Stomach (tissue), 9 donors: ENCODE data around the gene DYRK1A. TPM values are rescaled to one million over a fixed set of nuclear protein-coding genes. Genes with fewer than 3 reads are reported as not detected.

ENCODE experiments used
- DNase-seq, 2 donors: peaks; one replicate each; pipeline versions ENCODE4 v3.0.0 to v3.0.0-alpha.2; 2013 to 2019
- H3K27ac ChIP-seq, 5 donors: fragments of 200-600 bp in 4 of 5; sonication (generic) in 4 of 5; one replicate each; pipeline ENCODE4 v1.5.1; 2013 to 2019; ENCODE audit warnings: mild to moderate bottlenecking in 1 of 5, moderate library complexity in 1 of 5
- H3K27me3 ChIP-seq, 3 donors: fragments of 200-600 bp; sonication (generic); one replicate each; pipeline ENCODE4 v1.5.1; 2017 to 2019; ENCODE audit warnings: mixed run types in 1 of 3
- H3K36me3 ChIP-seq, 4 donors: fragments of 200-600 bp; sonication (generic); 1 replicate in 3 of 4; 2 replicates in 1 of 4; pipeline ENCODE4 v1.5.1; 2016 to 2019
- H3K4me1 ChIP-seq, 4 donors: fragments of 200-600 bp; sonication (generic); one replicate each; pipeline ENCODE4 v1.5.1; 2016 to 2019
- H3K4me3 ChIP-seq, 4 donors: fragments of 200-600 bp; sonication (generic) in 3 of 4; one replicate each; pipeline ENCODE4 v1.5.1; 2016 to 2019; ENCODE audit warnings: mild to moderate bottlenecking in 1 of 4
- H3K9me3 ChIP-seq, 4 donors: fragments of 200-600 bp; sonication (generic); one replicate each; pipeline ENCODE4 v1.5.1; 2016 to 2019
- CTCF ChIP-seq, 7 experiments: fragments of 450-650 bp in 4 of 7; fragments of 200-600 bp in 3 of 7; sonication (generic) in 3 of 7; IDR thresholded peaks; one replicate each; pipeline ENCODE4 v1.5.1; 2016 to 2019; ENCODE audit warnings: antibody characterized with exemption in 7 of 7, control low read depth in 2 of 7, mild to moderate bottlenecking in 1 of 7
- EP300 ChIP-seq: sonication (generic); formaldehyde crosslinking; IDR thresholded peaks from one replicate; pipeline ENCODE4 v1.6.1; 2017; ENCODE audit warnings: antibody characterized with exemption
- POLR2A ChIP-seq, 4 donors: fragments of 450-650 bp; IDR thresholded peaks; one replicate each; pipeline ENCODE4 v1.6.1; 2016; ENCODE audit warnings: antibody characterized with exemption in 4 of 4, control low read depth in 2 of 4, mild to moderate bottlenecking in 1 of 4, moderate library complexity in 1 of 4
- POLR2AphosphoS5 ChIP-seq, 3 donors: sonication (generic); formaldehyde crosslinking; IDR thresholded peaks; one replicate each; pipeline ENCODE4 v1.6.1; 2016; ENCODE audit warnings: antibody characterized with exemption in 3 of 3
- WGBS, 5 donors: extraction: QIAGEN DNeasy Blood & Tissue Kit in 3 of 5; methylation state at CpG; one replicate each; pipeline versions ENCODE4 v1.1.5 to v1.1.7; 2013 to 2018; 5-methylcytosine and 5-hydroxymethylcytosine counted together
- intact Hi-C: fragments of 100-400 bp; cut with DNase I; formaldehyde crosslinking; loops from one replicate; pipeline ENCODE4 v1.15.1; 2023; ENCODE audit warnings: low total_unique reads
- polyA plus RNA-seq, 3 donors: library from polyadenylated mRNA; stranded (reverse); fragments of 200-250 nt; gene quantifications; one replicate each; pipeline ENCODE4 v1.2.3, GENCODE V29; 2013
- total RNA-seq, 5 donors: library from RNA; depleted of rRNA; stranded (reverse); fragments of >200 nt; gene quantifications; one replicate each; pipeline versions ENCODE4 v1.1.0 to v1.2.3, GENCODE V29; 2014 to 2016
- donor health status: healthy with polysubstance abuse.
- donor health status: Bipolar disorder and iron deficiency.
- donor health status: healthy.

Gene DYRK1A
- total and polyA plus RNA-seq, 8 donors: 10.1 to 124 (median 67.0) TPM

GRCh38 chr21:37380349-37381323 lies 14.1 kb downstream of the DYRK1A start:
- Histone ChIP-seq H3K27ac (peak overlapping the region in 2 of 5 donors; percentile 14 to 30), H3K36me3 (no peaks in the 10 kb centered on the region), H3K4me3 (no peak overlapping the region), H3K27me3 (no peaks in the 10 kb centered on the region), H3K9me3 (no peaks in the 10 kb centered on the region), H3K4me1 (peaks cover 64 to 99% (median 82%) of the 10 kb centered on the region in 4 donors)
- WGBS, 5 donors: 35 to 43% (median 41%) methylated on average over 8 of the region's 8 CpGs
- TF ChIP-seq EP300: no peak
- no peak for TF ChIP-seq POLR2AphosphoS5 (IDR thresholded peaks at IDR 0.05)
- no peak for TF ChIP-seq POLR2A (IDR thresholded peaks at IDR 0.05)
- no peak for TF ChIP-seq CTCF (IDR thresholded peaks at IDR 0.05)
- intact Hi-C loops: no loop called here
- peak; percentile 34 to 58 for DNase-seq

DNA sequence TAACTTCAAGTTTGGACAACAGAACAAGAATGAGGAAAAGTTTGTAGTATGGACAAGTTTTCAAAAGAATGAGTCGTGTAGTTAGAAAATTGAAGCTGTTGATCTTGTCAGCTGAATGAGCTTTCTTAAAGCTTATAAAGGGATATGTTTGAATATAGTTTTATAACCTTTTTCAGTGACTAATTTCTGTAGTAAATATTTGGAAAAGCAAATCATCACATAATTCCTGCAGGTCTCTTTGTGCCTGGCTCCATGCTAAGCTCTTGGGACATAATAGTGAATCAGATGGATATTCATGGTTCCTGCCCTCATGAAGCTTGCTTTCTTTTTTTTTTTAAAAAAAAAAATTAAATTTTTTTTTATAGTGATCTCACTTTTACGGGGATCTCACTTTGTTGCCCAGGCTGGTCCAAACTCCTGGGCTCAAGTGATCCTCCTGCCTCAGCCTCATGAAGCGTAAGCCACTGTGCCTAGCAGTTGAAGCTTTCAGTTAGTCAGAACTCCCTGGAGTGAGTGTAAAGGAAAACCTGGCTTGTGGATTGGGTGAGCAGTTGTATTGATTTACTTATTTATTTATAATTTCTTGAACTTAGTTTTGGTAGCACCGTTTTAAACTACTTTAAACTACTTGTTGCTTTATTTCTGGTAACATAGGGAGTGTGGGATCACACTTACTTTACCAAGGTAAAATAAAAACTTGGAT lies 15.5 kb downstream of the DYRK1A start:
- intact Hi-C loops: no loop called here
- WGBS, 5 donors: 82 to 88% (median 84%) methylated on average over 4 of the region's 4 CpGs

GRCh38 chr21:37383086-37383485 lies 16.5 kb downstream of the DYRK1A start:
- H3K27ac ChIP-seq: no peak overlapping the region
- H3K36me3 ChIP-seq: no peaks in the 10 kb centered on the region
- intact Hi-C loops: no loop called here
- no peak overlapping the region for H3K4me3 ChIP-seq
- no peak for DNase-seq
- peaks cover 62 to 99% (median 82%) of the 10 kb centered on the region in 4 donors for H3K4me1 ChIP-seq
- WGBS, 5 donors: 88 to 100% (median 97%) methylated on average over 1 of the region's 1 CpG
- TF ChIP-seq EP300 (no peak), POLR2A (IDR thresholded peaks at IDR 0.05) (no peak), CTCF (IDR thresholded peaks at IDR 0.05) (no peak), POLR2AphosphoS5 (IDR thresholded peaks at IDR 0.05) (no peak)
- no peaks in the 10 kb centered on the region for H3K27me3 ChIP-seq
- no peaks in the 10 kb centered on the region for H3K9me3 ChIP-seq

More for the DNA sequence above, 15.5 kb downstream of the DYRK1A start:
- TF ChIP-seq CTCF (IDR thresholded peaks at IDR 0.05): no peak
- TF ChIP-seq EP300: no peak
- no peak for TF ChIP-seq POLR2AphosphoS5 (IDR thresholded peaks at IDR 0.05)
- TF ChIP-seq POLR2A (IDR thresholded peaks at IDR 0.05): no peak
- H3K27ac ChIP-seq: no peak overlapping the region
- no peaks in the 10 kb centered on the region for H3K27me3 ChIP-seq
- DNase-seq: no peak
- peaks cover 64 to 99% (median 82%) of the 10 kb centered on the region in 4 donors for H3K4me1 ChIP-seq
- no peaks in the 10 kb centered on the region for H3K9me3 ChIP-seq
- H3K36me3 ChIP-seq: no peaks in the 10 kb centered on the region
- no peak overlapping the region for H3K4me3 ChIP-seq

DNA sequence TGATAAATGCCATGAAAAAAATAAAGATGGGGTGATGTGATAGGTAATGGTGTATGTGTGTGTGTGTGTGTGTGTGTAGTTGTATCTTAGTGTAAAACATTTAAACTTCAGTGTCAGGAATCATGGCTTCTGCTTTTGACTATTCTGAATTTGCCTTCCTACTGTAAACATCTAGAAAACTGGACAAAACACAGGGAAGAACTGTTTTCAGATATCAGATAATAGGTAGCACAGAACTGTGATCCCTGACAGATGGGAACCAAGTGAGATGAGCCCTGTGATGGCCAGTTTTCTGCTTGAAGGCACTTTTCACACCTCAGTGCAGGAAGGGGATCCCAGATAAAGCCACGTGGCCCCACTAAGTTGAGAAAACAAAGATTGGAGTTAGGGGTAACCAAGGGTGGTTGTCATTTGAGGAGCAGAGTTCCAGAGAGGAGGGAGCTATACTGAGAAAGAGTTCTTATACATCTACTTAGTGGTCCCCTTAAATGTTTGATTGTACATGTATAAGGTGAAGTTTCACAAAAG lies 17.3 kb downstream of the DYRK1A start:
- TF ChIP-seq EP300 (no peak), POLR2AphosphoS5 (IDR thresholded peaks at IDR 0.05) (no peak), POLR2A (IDR thresholded peaks at IDR 0.05) (no peak), CTCF (IDR thresholded peaks at IDR 0.05) (no peak)
- intact Hi-C loops: no loop called here
- H3K4me1 ChIP-seq: peaks cover 59 to 99% (median 80%) of the 10 kb centered on the region in 4 donors
- H3K4me3 ChIP-seq: no peak overlapping the region
- no peak overlapping the region for H3K27ac ChIP-seq
- DNase-seq: no peak
- no peaks in the 10 kb centered on the region for H3K9me3 ChIP-seq
- 61 to 86% (median 69%) methylated on average over 1 of the region's 1 CpG for WGBS, 5 donors
- no peaks in the 10 kb centered on the region for H3K36me3 ChIP-seq
- no peaks in the 10 kb centered on the region for H3K27me3 ChIP-seq
